Ovary (tissue), 9 donors: ENCODE data around the gene NELFA. TPM values are rescaled to one million over a fixed set of nuclear protein-coding genes. Genes with fewer than 3 reads are reported as not detected.

Experiments used
- DNase-seq, 5 donors: peaks; one replicate each; pipeline ENCODE4 v3.0.0-alpha.2; 2019 to 2020
- H3K27ac ChIP-seq, 2 donors: fragments of 200-600 bp; one replicate each; pipeline versions ENCODE4 v1.5.1 to v1.8.0; 2019 to 2022
- H3K27me3 ChIP-seq: fragments of 200-600 bp; one replicate; pipeline ENCODE4 v1.8.0; 2022
- H3K36me3 ChIP-seq: fragments of 200-600 bp; sonication (generic); one replicate; pipeline ENCODE4 v1.5.1; 2019
- H3K4me1 ChIP-seq: one replicate; pipeline ENCODE4 v1.8.1; 2013; ENCODE audit warnings: mild to moderate bottlenecking, moderate library complexity; ENCODE audit not compliant: insufficient read depth
- H3K4me3 ChIP-seq: fragments of 200-600 bp; sonication (generic); one replicate; pipeline ENCODE4 v1.5.1; 2017
- H3K9me3 ChIP-seq, 2 donors: fragments of 200-600 bp in 1 of 2; sonication (generic) in 1 of 2; one replicate each; pipeline versions ENCODE4 v1.5.1 to v1.8.1; 2013 to 2019; ENCODE audit warnings: mild to moderate bottlenecking in 1 of 2, moderate library complexity in 1 of 2
- CTCF ChIP-seq, 3 donors: fragments of 450-650 bp in 2 of 3; fragments of 200-600 bp in 1 of 3; IDR thresholded peaks; one replicate each; pipeline versions ENCODE4 v1.5.1 to v1.8.0; 2016 to 2022; ENCODE audit warnings: antibody characterized with exemption in 3 of 3, mild to moderate bottlenecking in 1 of 3
- EP300 ChIP-seq: sonication (generic); formaldehyde crosslinking; IDR thresholded peaks from one replicate; pipeline ENCODE4 v1.6.1; 2017; ENCODE audit warnings: antibody characterized with exemption
- POLR2A ChIP-seq: fragments of 450-650 bp; IDR thresholded peaks from one replicate; pipeline ENCODE4 v1.6.1; 2017; ENCODE audit warnings: antibody characterized with exemption, mild to moderate bottlenecking, moderate library complexity
- WGBS, 3 donors: extraction: QIAGEN DNeasy Blood & Tissue Kit in 1 of 3; methylation state at CpG; one replicate each; pipeline versions ENCODE4 v1.1.5 to v1.1.7; 2013 to 2017; 5-methylcytosine and 5-hydroxymethylcytosine counted together
- intact Hi-C, 4 donors: fragments of 100-400 bp; cut with DNase I; formaldehyde crosslinking; loops; one replicate each; pipeline versions ENCODE4 v1.11.0 to v1.15.1; 2022 to 2023
- polyA plus RNA-seq, 2 donors: library from polyadenylated mRNA; stranded (reverse); fragments of 200-250 nt in 1 of 2; fragments of 350-450 nt in 1 of 2; fragmentation: Illumina TruSeq in 1 of 2; extraction: RNeasy Lipid Tissue Mini Kit (QIAGEN cat#74804) in 1 of 2; gene quantifications; one replicate each; pipeline ENCODE4 v1.2.3, GENCODE V29; 2013 to 2014
- total RNA-seq, 7 donors: library from RNA; depleted of rRNA in 2 of 7; stranded (reverse); fragments of >200 nt in 2 of 7; fragmentation: NEBNext Ultra II Directional in 3 of 7; extraction: Animal tissue kit (Norgen Biotek cat#: 25700) in 3 of 7; gene quantifications; one replicate each; pipeline versions ENCODE4 v1.1.0 to v1.2.4, GENCODE V29; 2016 to 2023
- donor health status: DM: no; HTN: no; CAD: no; lungs with moderate emphysema.
- donor health status: DM: no; HTN: no; CAD: no.
- donor health status: Bipolar disorder and iron deficiency.
- donor health status: DM: yes; HTN: yes; CAD: no.
- donor health status: DM: no; HTN: no; CAD: no.
- donor health status: DM: yes; HTN: yes; CAD: no.

The NELFA gene
- total and polyA plus RNA-seq, 9 donors = 12.5 to 42.8 (median 30.8) TPM

GRCh38 chr4:1981251-1982058, 27.3 kb downstream of the NELFA start:
- WGBS, 3 donors = 80 to 81% (median 80%) methylated on average over 22 of the region's 22 CpGs
- TF ChIP-seq CTCF (IDR thresholded peaks at IDR 0.05) = no peak
- no peak for TF ChIP-seq EP300
- TF ChIP-seq POLR2A = no peak
- H3K36me3 ChIP-seq = no peaks in the 10 kb centered on the region
- H3K4me3 ChIP-seq = no peak overlapping the region
- H3K27ac ChIP-seq = no peak overlapping the region
- no peak for DNase-seq
- H3K4me1 ChIP-seq = no peaks in the 10 kb centered on the region
- no peaks in the 10 kb centered on the region for H3K27me3 ChIP-seq
- intact Hi-C loops = no loop called here
- no peaks in the 10 kb centered on the region for H3K9me3 ChIP-seq

GRCh38 chr4:1980561-1981041, 28.2 kb downstream of the NELFA start:
- no peak overlapping the region for H3K27ac ChIP-seq
- WGBS, 3 donors = 84 to 88% (median 85%) methylated on average over 15 to 16 of the region's 16 CpGs
- H3K9me3 ChIP-seq = no peaks in the 10 kb centered on the region
- H3K27me3 ChIP-seq = no peaks in the 10 kb centered on the region
- DNase-seq = no peak
- H3K4me3 ChIP-seq = no peak overlapping the region
- intact Hi-C loops = no loop called here
- H3K4me1 ChIP-seq = no peaks in the 10 kb centered on the region
- TF ChIP-seq POLR2A = no peak
- TF ChIP-seq EP300 = no peak
- TF ChIP-seq CTCF (IDR thresholded peaks at IDR 0.05) = no peak
- no peaks in the 10 kb centered on the region for H3K36me3 ChIP-seq

- TF ChIP-seq EP300 = no peak
- no peak for TF ChIP-seq CTCF (IDR thresholded peaks at IDR 0.05)
- no peak for TF ChIP-seq POLR2A
- Histone ChIP-seq H3K27ac (no peak overlapping the region), H3K9me3 (no peaks in the 10 kb centered on the region), H3K4me3 (no peak overlapping the region), H3K36me3 (no peaks in the 10 kb centered on the region), H3K4me1 (no peaks in the 10 kb centered on the region), H3K27me3 (no peaks in the 10 kb centered on the region)
- no peak for DNase-seq
- 86 to 88% (median 87%) methylated on average over 22 of the region's 22 CpGs for WGBS, 3 donors
- intact Hi-C loops = no loop called here
Measured at GRCh38 chr4:1979477-1980196, 29.1 kb downstream of the NELFA start.

- Histone ChIP-seq H3K27ac (no peak overlapping the region), H3K4me1 (no peaks in the 10 kb centered on the region), H3K36me3 (no peaks in the 10 kb centered on the region), H3K27me3 (no peaks in the 10 kb centered on the region), H3K9me3 (no peaks in the 10 kb centered on the region), H3K4me3 (no peak overlapping the region)
- 72 to 86% (median 80%) methylated on average over 45 of the region's 45 CpGs for WGBS, 3 donors
- TF ChIP-seq EP300 = no peak
- no peak for DNase-seq
- intact Hi-C loops = no loop called here
Measured at GRCh38 chr4:1978741-1979476, 29.9 kb downstream of the NELFA start.
